Stimulated activated CD8-positive, alpha-beta memory T cell treated with anti-CD3 and anti-CD28 coated beads, Interleukin-15, amount 100 ng/mL, for 48 hours (primary cell): ENCODE results near the gene IDUA.
A peak's percentile ranks its signal among the peaks of the same experiment; 100 is the strongest.

ENCODE experiments used
- DNase-seq, 2 donors: peaks; one replicate each; pipeline ENCODE4 v3.0.0-alpha.2; 2020; ENCODE audit warnings: low read depth in 2 of 2

IDUA gene

DNA sequence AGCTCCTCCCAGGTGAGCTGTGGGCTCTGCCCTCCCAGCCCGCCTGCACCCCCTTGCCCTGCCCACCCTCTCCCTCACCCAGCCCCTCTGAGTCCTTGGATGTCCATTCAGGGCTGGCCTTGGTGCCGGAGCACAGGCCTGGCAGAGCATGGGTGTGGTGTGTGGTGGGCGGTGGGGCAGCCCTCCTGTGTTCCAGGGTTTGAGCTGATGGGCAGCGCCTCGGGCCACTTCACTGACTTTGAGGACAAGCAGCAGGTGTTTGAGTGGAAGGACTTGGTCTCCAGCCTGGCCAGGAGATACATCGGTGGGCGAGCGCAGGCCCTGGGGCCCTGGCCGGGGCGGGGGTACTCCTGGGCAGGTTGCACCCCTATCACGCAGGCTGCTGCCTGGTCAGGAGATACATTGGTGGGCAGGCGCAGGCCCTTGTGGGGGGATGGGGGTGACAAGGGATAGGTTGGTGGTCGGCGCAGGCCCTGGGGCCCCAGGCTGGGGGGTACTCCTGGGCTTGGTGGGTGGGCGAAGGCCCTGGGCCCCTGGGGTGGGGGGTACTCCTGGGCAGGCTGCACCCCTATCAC is 13.9 kb downstream of the IDUA start:
- DNase-seq, result no peak

DNA sequence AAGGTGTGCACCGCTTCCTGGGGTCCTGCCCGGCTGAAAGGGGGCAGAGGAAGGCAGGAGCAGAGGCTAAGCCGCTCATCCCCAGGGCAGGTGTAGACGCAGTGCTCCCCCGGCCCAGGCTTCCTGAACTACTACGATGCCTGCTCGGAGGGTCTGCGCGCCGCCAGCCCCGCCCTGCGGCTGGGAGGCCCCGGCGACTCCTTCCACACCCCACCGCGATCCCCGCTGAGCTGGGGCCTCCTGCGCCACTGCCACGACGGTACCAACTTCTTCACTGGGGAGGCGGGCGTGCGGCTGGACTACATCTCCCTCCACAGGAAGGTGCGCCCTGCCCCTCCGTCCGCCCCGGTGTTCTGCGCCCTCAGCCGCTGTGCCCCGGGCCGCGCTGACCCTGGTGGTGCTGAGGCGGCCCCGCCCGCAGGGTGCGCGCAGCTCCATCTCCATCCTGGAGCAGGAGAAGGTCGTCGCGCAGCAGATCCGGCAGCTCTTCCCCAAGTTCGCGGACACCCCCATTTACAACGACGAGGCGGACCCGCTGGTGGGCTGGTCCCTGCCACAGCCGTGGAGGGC is 14.8 kb downstream of the IDUA start:
- no peak for DNase-seq

DNA sequence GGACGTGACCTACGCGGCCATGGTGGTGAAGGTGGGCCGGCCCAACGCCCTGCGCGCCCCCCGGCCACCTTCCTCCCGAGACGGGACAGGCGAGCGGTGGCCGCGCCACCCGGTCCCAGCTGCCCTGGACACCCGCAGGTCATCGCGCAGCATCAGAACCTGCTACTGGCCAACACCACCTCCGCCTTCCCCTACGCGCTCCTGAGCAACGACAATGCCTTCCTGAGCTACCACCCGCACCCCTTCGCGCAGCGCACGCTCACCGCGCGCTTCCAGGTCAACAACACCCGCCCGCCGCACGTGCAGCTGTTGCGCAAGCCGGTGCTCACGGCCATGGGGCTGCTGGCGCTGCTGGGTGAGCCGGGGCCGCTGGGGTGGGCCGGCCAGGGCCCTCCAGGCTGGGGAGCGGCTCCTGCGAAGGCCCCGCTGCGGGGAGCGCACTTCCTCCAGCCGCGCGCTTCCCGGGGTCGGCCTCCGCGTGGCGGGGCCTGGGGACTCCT is 15.3 kb downstream of the IDUA start:
- DNase-seq, result no peak

DNA sequence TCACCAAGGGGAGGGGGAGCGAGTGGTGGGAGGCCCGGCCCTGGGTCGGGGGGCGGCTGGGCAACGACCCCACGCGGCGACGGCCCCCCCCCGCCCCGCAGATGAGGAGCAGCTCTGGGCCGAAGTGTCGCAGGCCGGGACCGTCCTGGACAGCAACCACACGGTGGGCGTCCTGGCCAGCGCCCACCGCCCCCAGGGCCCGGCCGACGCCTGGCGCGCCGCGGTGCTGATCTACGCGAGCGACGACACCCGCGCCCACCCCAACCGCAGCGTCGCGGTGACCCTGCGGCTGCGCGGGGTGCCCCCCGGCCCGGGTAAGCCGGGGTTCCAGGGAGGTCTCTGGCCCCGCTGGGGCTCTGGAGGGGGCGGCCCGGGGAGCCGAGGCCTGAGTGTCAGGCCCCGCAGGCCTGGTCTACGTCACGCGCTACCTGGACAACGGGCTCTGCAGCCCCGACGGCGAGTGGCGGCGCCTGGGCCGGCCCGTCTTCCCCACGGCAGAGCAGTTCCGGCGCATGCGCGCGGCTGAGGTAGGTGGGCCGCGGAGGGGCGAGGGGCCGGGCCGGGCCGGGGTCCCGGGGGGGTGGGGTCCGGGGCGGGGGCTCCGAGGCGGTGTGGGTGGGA is 15.9 kb downstream of the IDUA start:
- DNase-seq, result no peak

DNA sequence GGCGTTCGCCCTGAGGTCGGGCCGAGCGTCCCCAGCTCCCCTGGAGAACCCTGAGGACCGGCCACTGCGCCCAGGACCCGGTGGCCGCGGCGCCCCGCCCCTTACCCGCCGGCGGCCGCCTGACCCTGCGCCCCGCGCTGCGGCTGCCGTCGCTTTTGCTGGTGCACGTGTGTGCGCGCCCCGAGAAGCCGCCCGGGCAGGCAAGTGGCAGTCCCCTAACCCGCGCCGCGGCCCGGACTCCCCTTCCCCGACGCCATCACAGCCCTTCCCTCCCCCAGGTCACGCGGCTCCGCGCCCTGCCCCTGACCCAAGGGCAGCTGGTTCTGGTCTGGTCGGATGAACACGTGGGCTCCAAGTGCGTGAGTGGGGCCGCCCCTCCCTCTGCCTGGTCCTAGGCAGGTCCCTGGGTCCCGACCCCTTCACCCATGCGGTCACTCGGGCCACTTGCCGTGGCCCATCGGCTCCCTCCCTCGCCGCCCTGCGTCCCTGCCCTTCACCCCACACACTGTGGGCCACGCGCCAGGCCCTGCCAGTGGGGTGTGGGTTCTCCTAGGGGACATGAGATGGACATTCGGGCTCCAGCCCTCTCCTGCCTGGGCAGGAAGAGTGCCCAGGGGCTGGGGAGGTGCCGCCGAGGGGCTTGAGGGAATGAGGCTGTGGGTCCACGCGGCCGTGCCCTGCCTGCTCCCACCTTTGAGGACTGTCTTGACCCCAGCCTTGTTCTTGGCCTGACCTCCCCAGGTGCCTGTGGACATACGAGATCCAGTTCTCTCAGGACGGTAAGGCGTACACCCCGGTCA is 16.6 kb downstream of the IDUA start:
- DNase-seq, result no peak

DNA sequence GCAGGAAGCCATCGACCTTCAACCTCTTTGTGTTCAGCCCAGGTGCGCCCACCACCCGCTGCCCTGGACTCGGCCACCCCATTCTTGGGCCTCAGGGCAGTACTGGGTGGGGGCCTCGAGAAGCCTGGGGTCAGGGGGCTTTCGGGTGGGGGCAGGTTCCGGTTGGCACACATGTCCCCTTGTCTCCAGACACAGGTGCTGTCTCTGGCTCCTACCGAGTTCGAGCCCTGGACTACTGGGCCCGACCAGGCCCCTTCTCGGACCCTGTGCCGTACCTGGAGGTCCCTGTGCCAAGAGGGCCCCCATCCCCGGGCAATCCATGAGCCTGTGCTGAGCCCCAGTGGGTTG is 17.2 kb downstream of the IDUA start:
- no peak for DNase-seq

DNA sequence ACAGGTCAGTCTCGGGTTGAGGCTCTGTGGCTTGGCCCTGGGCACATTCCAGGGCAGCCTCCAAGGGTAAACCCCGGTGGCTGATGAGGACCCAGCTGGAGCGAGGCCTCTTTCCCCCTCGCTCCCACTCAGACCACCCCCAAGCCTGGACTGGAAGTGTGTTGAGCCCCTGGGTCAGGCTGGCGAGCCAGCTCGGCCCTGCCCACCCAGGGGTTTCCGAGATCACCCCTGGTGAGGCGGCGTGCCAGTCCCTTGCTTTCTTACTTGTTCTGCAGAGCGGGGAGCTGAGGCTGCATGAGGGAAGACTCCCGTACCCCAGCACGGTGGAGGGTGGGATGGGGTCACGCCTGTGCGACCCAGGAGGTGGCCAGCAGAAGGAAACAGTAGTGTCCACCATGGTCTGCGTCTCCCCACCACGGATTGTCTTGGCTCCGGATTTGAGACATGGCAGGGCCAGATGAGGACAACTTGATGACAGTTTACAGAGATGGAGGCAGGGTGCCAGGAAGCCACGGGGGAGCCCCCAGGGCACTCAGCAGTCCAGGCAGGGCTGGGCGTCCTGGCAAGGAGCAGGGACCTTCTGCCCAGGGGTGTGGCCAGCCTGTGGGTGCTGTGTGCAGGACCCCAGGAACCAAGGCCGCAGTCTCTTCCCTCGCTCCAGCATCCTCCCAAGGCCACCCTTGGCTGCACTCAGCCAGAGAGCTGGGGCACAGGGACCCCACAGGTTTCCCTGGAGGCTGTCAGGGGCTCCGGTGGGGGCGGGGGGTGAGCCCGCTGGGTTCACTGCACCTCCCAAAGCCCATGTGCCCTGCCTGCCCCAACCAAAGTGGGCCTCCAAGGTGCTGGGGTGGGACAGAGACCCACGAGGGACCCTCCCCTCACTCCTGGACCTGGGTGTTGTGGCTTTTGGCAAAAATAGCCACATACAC is 18.0 kb downstream of the IDUA start:
- no peak for DNase-seq

DNA sequence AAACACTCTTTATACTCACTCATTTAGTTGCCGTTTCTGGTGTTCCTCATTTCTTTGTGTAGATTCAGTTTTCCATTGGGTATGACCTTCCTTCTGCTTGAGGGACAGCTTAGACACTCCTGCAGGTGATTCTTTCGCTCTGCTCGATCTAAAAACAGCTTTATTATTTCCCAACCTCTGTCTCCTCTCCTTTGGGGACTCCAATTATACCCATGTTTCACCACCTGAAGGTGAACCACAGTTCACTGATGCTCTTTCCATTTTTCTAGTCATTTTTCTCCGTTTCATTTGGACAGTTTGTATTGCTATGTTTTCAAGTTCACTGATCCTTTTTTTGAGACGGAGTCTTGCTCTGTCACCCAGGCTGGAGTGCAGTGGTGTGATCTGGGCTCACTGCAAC is 20.0 kb downstream of the IDUA start:
- DNase-seq, result no peak

DNA sequence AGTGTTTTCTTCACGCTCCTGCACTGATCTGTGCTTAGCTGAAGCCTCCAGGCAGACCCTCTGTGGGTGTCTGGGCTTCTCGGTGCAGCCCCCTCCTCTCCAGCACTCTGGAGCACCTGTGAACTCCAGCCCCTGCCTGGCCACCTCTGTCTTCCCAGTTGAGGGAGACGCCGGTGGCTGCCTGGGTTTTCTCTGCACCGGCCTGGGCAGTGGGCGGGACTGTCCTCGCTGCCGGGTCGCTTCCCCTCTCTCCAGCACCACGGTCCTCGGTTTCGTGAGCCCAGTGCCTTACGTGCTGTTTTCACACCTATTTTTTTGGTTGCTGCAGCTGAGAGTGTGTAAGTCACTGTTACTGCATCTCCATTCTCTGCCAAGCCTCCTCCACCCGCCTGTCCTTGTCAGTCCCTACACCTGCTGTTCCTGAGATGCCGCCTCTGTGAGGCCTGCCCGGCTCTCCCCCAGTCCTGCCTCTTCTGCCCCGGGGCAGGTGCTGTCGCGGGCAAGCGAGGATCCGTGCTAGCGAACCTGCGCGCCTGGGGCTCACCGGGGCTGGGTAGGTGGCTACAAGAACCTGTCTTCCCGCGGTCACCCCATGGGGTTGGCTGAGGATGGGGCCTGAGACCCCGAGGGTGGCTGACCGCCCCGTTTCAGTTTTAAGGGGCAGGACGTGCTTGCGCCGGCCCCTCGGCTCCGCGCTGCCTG is 22.1 kb downstream of the IDUA start:
- no peak for DNase-seq

DNA sequence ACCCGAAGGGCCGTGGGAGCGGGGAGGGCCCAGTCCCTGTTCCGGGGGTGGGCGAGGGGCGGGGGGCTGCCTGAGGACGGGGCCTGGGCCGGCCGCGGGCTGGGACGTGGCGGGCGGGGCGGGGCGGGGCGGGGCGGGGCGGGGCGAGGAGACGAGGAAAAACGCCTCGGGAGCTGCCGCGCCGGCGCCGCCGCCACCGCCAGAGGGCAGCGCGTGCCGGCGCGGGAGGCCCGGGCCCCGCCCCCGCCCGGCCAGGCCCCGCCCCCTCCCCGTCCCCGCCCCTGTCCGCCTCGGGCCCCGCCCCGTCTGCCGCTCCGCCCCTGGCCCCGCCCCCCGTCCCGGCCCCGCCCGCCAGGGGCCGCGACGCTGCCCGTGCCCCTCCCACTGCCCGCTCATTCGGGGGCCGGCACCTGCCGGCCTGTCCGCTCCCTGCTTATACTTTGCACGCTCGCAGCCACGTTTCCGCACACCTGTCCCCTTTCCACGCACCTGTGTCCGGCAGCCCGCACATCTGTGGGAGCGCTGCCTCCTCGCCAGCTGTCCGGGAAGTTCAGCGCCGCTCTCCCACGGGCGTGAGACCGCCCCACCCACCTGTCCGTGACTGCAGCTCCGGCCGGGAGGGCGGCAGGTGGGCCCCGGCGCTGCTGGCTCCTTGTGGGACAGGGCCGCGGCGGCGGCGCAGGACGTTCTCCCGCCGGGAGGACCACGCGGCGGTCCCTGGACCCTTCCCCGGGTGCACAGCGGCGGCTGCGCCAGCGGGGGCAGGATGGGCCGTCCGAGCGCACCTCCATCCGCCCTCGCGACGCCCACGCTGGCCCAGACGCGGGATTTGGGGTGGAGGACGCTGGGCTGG is 22.9 kb downstream of the IDUA start:
- peak; percentile 46 to 48 for DNase-seq

DNA sequence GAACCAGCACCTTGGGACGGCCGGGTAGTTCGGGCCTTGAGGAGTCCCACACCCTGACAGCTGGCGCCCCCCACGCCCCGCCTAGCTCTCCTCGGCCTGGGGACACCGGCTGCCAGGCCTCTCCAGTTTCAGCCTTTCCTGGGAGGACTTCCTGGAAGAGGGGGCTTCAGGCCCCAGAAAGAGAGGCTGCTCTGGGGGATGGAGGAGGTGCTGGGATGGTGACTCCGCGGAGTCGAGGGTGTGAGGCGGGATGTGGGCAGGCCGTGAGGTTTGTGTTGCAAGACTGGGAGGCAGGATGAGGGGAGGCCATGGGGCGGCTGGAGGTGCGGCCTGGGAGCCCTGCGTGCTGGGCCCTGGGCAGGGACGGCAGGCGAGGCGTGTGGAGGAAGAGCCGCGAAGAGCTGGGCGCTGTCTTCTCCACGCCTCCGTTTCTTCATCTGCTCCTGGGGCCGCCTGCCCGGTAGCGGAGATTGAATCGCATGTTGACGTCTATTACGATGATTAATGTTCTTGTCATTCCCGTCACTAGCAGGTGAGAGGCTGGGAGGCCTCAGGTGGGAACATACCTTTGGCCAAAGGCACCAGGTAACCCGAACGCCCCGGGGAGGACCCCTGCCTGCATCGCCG is 23.7 kb downstream of the IDUA start:
- peak; percentile 71 to 76 for DNase-seq

DNA sequence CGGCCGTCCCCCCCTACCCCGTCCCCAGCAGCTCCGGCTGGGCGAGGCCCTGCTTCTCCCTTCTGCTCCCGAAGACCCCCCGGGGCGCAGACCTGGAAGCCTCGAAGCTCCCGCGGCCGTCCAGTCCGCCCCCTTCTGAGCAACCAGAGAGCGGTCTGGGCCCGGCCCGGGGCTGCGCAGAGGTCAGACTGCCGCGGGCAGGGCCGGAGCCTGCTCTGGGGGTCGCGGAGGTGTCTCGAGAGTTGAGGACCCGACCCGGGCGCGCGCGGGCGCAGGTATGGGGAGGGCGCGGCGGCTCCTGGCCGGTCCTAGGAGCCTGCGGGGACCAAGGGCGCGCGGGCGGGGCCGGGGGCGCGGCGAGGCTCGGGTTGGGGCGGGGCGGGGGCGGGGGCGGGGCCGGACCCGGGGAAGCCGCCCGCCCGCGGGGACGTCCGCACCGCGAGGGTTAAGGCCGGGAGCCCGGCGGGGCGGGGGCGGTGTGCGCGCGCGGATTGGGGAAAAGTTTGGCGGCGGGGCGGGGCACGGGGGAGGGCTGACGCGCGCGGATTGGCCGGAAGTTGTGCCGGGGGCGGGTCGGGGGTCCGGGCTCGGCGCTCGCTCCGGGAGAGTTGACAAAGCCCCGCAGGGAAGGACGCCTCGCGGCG is 24.3 kb downstream of the IDUA start, which contains the start of gene FGFRL1:
TSS of gene FGFRL1 (plus strand) at position 605 of the 644 bp plus-strand sequence. CDS start 860 bp downstream, outside the sequence.
- peak; percentile 85 for DNase-seq

DNA sequence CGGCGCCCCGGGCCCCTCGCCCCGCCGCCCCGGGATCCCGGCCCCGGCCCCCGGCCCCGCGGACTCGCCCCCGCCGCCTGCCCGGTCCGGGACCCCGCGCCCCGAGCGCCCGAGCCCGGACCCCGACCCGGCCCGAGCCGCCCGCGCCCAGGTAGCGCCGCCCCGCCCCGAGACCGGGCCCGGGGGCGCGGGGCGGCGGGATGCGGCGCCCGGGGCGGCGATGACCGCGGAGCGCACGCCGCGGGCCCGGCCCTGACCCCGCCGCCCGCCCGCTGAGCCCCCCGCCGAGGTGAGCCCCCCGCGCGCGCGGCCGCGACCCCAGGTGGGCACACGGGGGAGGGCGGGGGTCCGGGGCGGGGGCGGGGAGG is 24.8 kb downstream of the IDUA start:
- no peak for DNase-seq

DNA sequence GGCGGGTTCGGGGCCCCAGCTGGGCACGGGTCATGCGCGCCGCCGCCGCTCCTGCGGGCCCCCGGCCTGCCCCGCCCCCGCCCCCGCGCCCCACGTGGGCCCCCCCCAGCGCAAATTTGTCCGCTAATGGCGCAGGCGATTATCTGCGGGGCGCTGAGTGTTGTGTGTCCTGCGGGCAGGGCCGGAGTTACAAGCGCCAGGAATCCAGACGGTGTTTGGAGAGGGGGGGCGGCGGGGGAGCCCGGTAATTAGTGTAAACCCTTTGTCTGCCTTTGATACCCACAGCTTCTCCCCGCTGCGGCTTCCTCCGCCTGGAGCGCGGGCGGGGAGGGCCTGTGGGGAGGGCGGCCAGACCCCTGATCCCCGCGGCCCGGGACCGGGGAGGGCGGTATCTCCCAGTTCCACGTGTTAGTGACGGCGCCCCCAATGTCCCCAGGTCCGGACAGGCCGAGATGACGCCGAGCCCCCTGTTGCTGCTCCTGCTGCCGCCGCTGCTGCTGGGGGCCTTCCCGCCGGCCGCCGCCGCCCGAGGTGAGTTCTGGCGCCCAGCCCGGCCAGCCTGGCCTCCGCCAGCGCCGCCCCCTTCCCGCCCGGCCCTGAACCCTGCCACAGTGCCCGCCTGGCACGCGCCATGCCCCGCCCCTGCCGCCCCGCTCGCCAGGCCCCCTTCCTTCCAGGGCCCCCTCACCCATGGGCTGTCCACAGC is 25.3 kb downstream of the IDUA start:
- DNase-seq, result no peak

DNA sequence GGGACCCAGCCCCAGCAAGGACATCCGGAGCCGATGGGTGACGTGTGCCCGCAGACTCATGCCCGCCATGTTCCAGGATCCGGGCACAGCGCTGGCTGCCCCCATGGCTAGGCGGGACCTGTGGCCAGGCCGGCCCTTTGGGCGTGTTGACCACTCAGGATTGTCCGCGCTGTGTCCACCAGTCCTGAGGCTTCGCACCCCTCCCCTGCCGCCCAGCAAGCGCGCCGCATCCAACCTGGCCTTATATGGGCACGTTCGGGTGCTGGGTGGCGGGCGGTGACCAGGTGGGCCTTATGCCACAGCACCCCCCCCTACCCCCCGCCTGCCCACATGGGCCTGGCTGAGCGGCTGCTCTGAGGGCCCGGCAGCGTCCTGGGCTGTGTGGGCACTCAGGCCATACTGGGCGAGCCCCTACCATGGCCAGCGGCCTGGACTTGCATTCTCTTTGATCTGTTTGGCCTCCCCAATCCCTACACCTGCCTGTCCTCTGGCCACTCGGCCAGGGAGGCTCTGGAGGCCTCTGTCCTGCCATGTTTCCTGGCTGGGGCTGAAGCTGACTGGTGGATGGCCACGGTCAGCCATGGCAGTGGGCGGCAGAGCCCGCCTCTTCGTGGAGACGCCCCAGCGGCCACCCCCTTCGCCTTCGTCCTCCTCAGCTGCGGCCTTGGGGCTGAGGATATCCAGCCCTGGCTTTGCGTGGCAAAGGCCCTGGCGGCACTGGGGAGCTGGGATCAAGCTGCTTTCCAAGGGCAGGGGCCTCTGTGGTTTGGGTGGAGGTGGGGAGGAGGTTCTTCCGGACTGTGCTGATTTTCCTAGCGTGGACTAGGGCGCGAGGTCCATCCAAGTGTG is 26.6 kb downstream of the IDUA start:
- DNase-seq, result no peak

DNA sequence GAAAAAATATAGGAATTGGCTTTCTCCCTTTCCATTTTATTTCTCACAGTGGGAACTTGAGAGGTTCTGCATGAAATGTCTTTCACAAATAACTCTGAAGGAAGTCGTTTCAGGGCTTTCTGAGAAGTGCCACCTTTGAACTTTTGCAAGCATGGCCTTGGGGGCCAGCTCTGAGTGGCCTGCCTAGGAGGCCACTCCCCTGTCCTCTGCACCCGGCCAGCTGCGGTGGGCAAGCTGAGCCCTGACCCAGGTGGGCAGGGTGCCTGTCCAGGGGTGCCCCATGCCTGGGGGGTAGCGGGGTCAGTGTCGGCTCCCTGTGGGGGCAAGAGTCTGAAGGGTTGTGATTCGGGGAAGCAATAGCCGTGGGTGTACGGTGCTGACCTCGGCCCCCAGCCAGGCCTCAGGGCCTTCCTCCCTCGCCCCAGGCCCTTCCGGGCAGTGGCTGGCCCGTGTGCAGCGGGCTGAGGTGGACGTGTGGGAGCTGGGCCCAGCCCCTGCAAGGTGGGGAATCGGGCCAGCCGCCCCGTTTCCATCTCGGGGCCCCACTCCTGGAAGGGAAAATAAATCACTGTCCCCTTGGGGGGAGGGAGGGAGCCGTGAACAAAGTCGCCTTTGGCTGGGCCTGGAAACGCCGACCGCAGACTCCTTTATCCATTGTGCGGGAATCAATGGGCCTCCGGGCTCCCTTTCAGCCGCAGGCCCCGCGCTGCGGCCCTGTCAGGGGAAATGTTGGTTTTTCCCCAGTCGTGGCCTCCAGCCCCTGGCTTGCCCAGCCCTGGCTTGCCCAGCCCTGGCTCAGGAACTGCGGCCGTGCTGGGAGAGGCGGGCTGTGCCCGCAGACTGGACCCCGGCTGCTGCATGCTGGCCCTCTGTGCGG is 27.7 kb downstream of the IDUA start:
- no peak for DNase-seq
